GM19455 (cell line): Measurements from ENCODE around the gene RAP1GDS1.
"Not testable (repeated sequence)": the region's sequence is repeated elsewhere in the genome, so short reads cannot be mapped to it uniquely, and the experiment has no call there.

Source experiments
- ATAC-seq: cut with Tn5 transposase; IDR thresholded peaks from one replicate; pipeline ENCODE4 v1.9.1; 2021; ENCODE audit not compliant: unreplicated experiment

RAP1GDS1 gene

DNA sequence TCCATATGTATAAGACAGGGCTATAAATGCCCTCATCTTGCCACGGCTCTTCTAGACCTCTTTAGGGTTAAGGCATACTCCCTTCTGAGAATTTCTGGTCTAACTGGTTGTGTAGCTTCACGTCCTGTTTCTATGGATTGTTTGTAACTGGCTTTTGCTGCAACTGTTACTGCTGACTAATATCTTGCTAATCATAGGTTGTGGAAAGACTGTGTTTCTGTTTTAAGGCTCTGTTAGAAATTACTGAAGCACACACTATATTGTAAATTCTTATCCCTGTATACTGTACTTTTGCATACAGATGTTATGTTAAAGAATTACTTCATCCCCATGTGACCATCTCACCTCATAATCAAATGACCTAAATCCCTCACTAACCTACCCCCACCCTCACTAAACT, 218.4 kb downstream of the RAP1GDS1 start:
- ATAC-seq: not testable (repeated sequence)

DNA sequence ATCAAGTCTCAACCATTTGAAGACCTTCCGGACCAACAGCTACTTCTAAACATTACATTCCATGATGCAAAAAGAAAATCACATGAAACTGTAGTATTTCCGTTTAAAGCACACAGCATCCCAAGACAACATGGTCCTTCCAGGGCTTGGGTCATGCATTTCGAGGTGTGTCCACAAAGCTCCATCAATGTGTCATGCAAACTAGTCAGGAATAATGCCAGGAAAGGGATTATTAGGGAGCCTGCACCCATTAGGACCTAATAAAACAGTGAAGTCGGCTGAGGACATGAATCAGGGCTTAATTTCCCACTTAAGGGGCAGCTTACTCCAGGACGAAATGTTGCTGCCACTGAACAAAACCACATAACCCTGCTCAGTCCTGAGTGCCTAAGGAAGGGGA, 219.4 kb downstream of the RAP1GDS1 start:
- no peak for ATAC-seq

DNA sequence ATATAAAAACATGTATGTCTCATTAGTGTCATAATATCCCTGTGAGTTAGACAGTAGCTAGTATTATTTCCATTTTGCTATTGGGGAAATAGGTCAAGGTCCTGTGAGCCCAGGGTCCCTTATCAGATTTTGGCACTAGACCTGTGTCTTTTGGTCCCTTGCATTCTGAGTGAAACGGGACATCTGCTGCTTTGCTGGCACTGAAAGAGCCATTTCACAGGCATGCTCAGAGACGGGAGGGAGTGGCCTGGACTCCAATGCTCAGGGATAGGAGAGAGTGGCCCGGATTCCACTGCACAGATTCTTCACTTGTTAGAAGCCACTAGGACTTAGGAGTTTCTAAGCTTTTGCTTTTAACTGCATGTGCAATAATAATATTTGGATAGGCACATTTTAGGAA, 220.0 kb downstream of the RAP1GDS1 start:
- ATAC-seq: no peak

DNA sequence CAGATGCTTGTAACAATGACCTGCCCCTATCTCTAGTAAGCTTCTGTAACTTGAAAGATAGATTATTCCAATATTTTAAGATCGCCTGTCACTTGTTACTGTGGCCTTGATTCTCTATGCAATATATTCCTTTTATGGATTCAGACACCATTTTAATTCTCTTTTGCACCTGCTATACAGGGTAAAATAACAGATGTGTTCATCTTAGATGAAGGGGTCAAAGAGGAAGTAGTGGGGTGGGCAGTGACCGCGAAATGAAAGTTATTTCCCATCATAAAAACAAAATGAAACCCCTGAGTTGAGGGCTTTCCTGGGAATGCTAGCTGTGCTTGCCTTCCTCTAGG, 221.3 kb downstream of the RAP1GDS1 start:
- peak; percentile 26 for ATAC-seq

DNA sequence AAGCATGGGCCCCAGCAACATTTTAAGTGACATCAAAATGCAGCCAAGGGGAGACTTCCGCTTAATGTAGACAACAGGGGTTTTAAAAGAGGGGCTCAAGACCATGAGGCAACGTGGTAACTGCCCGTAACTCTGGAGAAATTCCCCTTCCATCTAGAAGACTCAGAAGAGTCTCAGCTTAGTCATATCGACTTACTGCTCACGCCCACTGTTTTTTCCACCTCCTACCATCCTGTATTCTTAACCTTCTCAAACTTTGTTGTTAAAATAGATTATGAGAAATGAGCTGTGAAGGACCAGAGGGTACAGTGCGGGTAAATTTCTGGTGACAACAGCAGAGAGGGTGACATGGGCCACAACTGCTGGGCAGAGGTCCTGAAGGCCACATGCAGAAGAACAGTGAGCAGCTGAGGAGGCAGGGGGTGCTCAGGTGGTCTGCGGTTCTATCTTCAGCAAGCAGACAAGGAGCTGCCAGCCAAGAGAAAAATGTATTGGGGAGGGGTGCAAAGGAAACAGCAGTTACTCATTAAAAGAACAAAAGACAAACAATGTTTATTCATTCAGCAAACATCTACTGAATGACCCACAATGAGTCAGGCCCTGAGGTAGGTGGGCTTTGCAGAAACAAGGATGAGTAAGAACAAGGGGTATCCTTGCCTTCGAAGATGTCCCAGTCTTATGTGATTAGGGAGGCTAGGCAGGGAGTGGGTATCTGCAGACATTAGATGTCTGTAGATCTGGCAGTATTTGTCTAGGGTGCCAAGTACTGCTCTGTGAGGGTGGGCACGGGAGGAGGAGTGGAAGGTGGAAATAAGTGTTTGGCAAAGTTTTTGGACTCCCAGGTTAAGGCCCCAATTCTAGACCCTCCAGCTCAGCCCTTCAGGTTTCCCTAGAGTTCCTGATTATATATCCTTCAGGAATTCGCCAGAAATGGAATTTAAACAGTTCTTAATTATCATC, 221.9 kb downstream of the RAP1GDS1 start:
- peak; percentile 86 for ATAC-seq

DNA sequence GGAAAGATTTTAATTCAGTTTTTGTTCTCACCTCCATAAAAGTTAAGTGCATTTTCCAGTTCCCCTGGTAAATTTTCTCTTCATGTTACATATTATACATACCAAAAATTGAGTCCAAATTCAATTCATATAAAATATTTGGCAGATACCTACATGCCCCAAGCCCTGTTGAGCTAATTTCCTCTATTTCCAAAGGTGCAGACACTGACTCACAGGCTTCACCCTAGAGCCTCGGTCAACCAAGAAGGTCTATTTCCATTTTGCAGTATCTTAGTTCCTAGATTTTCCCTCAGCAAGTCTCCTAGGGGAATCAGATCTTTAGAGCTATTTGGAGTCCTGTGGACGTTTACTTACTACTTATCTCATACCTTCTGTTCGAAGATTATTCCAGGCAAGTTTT, 222.8 kb downstream of the RAP1GDS1 start:
- ATAC-seq: no peak

DNA sequence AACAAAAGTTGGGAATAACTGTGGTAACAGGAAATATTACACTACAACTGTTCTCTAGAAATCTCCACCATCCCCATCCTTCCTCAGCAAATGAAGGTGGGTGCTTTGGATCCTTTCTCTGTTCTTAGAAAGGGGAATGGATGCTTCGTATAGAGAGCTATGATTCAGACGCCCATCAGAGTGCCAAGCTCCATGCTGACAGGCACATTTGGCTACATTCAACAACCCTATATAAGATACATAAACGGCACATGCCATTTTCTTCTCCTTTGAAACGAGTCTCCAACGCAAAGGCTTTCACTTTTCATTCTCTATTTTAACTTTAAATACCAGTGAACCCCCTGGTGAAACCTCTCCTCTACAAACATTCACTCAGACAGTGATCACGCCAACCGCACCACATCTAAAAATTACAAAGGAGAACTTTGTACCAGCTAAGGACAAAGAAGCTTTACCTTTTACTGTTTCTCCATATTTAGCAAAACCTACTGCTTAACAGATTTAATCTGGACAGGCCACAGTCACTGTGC, 224.7 kb downstream of the RAP1GDS1 start:
- ATAC-seq: no peak

DNA sequence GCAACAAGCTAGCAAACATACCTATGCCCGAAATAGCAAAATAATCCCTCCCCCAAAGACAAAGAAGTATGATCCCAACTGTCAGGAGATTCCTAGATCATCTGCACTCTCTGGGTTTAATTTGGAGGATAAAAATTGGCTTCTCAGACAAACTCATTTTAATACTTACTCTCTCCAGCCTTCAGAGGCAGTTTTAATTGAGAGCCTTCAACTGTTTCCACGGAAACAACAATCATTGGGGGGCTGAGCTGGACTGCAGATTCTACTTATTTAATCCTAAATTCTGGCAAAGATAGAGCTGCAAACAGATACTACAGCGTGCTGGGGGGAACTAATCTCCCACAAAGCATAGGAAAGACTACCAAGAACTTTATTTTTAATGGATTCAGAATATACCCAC, 229.1 kb downstream of the RAP1GDS1 start:
- ATAC-seq: no peak

DNA sequence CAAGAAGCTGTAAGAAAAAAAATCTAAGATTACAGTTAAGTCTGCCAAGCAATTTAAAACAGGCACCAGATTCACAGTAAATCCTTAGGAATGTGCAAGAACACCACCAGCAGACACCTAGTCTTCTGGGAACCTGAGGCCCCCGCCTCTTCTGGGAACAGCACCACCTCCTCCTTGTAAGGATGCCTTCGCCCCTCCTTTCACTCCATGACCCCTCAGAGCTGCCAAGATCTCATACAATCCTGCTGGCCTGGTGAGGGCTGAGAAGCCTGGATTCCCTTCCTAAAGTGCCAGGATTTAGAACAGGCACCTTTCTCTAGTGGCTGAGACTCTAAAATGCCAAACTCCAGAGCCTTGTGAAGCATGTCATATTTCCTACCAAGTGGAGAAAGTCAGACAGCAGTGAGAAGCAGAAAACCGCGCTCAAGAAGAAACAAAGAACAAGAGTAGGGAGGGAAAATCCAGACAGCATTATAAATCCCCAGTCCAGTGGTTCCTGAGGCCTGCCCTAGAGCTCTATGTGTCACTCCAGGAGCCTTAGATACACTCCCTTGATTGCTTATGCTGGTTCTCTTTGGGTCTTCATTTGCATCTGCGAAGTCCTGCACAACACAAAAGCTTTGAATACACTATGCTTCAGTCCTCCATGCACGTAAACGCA, 230.8 kb downstream of the RAP1GDS1 start:
- ATAC-seq: no peak

DNA sequence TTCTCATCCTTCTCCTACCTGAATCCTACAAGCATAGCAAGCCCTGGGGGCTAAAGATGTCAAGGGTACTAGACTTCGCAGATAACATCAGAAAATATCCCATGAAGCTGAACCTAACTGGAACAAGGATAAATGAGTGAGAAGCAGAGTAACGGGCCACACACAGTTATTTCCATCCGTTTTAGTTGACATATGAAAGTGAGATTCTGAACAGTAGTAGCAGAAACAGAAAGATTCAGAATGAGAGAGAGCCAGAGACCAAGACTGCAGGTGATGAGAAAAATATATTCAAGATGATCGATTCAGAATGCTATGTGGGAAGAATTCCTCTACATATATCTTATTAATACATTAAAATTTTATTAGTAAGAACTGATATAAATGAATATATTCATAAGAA, 232.1 kb downstream of the RAP1GDS1 start:
- ATAC-seq: peak; percentile 93
